DND-41 (cell line): Measurements from ENCODE around the gene ADAMTS13.

ENCODE experiments used
- ATAC-seq: fragments of 200-7000 bp; cut with Tn5 transposase; 3 replicates; pipeline ENCODE4 v1.9.1; 2021; ENCODE audit warnings: low read depth; ENCODE audit not compliant: insufficient read depth
- DNase-seq: peaks from one replicate; pipeline ENCODE4 v3.0.0-alpha.2; 2020
- H2AFZ ChIP-seq: 2 replicates; pipeline ENCODE4 v1.6.0; 2012; ENCODE audit warnings: low read depth, low read length
- H3K27ac ChIP-seq: 2 replicates; pipeline ENCODE4 v1.5.1; 2012; ENCODE audit warnings: low read length, inconsistent platforms
- H3K27me3 ChIP-seq: fragments of 200-600 bp; sonication (generic); 2 replicates; pipeline ENCODE4 v1.6.0; 2012; ENCODE audit warnings: low read length, mild to moderate bottlenecking, inconsistent platforms; ENCODE audit not compliant: insufficient read depth, poor library complexity
- H3K36me3 ChIP-seq: 2 replicates; pipeline ENCODE4 v1.5.1; 2012; ENCODE audit warnings: low read length, inconsistent platforms; ENCODE audit not compliant: insufficient read depth
- H3K4me1 ChIP-seq: 2 replicates; pipeline ENCODE4 v1.5.1; 2012; ENCODE audit warnings: mild to moderate bottlenecking, low read length; ENCODE audit not compliant: insufficient read depth
- H3K4me2 ChIP-seq: 2 replicates; pipeline ENCODE4 v1.6.0; 2012; ENCODE audit warnings: mild to moderate bottlenecking, moderate library complexity, low read length, inconsistent platforms; ENCODE audit not compliant: insufficient read depth
- H3K4me3 ChIP-seq, 2 experiments: fragments of 200-600 bp in 1 of 2; shearing (Covaris generic) in 1 of 2; 2 replicates each; pipeline ENCODE4 v1.5.1; 2012 to 2016; ENCODE audit warnings: inconsistent platforms in 2 of 2, low read length in 2 of 2, mild to moderate bottlenecking in 2 of 2, low read depth in 1 of 2, moderate library complexity in 1 of 2
- H3K79me2 ChIP-seq: 2 replicates; pipeline ENCODE4 v1.6.0; 2012; ENCODE audit warnings: low read length, inconsistent platforms; ENCODE audit not compliant: insufficient read depth
- H3K9ac ChIP-seq: 2 replicates; pipeline ENCODE4 v1.6.0; 2012; ENCODE audit warnings: low read depth, mild to moderate bottlenecking, inconsistent platforms, low read length, moderate library complexity
- H3K9me3 ChIP-seq: 2 replicates; pipeline ENCODE4 v1.5.1; 2012; ENCODE audit warnings: low read length, moderate library complexity, mild to moderate bottlenecking, inconsistent platforms; ENCODE audit not compliant: insufficient read depth, severe bottlenecking
- H4K20me1 ChIP-seq: 2 replicates; pipeline ENCODE4 v1.6.0; 2012; ENCODE audit warnings: low read length; ENCODE audit not compliant: insufficient read depth
- CTCF ChIP-seq: IDR thresholded peaks from 2 replicates; pipeline ENCODE4 v1.5.1; 2012; ENCODE audit warnings: borderline replicate concordance, low read length, moderate library complexity, mild to moderate bottlenecking; ENCODE audit not compliant: poor library complexity, severe bottlenecking; ENCODE audit errors: extremely low read depth
- EZH2 ChIP-seq: IDR thresholded peaks from 3 replicates; pipeline ENCODE4 v1.6.1; 2012; ENCODE audit warnings: borderline replicate concordance, low read depth, mild to moderate bottlenecking, moderate library complexity, low read length, inconsistent platforms; ENCODE audit not compliant: severe bottlenecking

ADAMTS13 gene

GRCh38 chr9:133495327-133496293 is 73.4 kb downstream of the ADAMTS13 start:
- TF ChIP-seq EZH2, result no peak
- TF ChIP-seq CTCF, result no peak
- Histone ChIP-seq H3K36me3 (no peaks in the 10 kb centered on the region), H3K9ac (no peak overlapping the region), H3K9me3 (no peaks in the 10 kb centered on the region), H3K4me2 (no peak overlapping the region), H3K27me3 (no peaks in the 10 kb centered on the region), H2AFZ (no peak overlapping the region), H3K79me2 (no peaks in the 10 kb centered on the region), H3K4me1 (no peaks in the 10 kb centered on the region), H4K20me1 (no peaks in the 10 kb centered on the region), H3K4me3 (no peak overlapping the region), H3K27ac (no peak overlapping the region)
- no peak for ATAC-seq
- DNase-seq, result no peak

- ATAC-seq (no peak), DNase-seq (no peak)
- Histone ChIP-seq H3K9ac (no peak overlapping the region), H3K4me3 (no peak overlapping the region), H3K27ac (no peak overlapping the region), H3K36me3 (no peaks in the 10 kb centered on the region), H3K9me3 (no peaks in the 10 kb centered on the region), H3K4me2 (no peak overlapping the region), H3K4me1 (no peaks in the 10 kb centered on the region), H3K79me2 (no peaks in the 10 kb centered on the region), H4K20me1 (no peaks in the 10 kb centered on the region), H3K27me3 (no peaks in the 10 kb centered on the region), H2AFZ (no peak overlapping the region)
- TF ChIP-seq EZH2 (no peak), CTCF (no peak)
These were observed 75.0 kb downstream of the ADAMTS13 start for GRCh38 chr9:133496861-133497842.

GRCh38 chr9:133499132-133499891 is 77.1 kb downstream of the ADAMTS13 start:
- no peaks in the 10 kb centered on the region for H3K9me3 ChIP-seq
- no peak for DNase-seq
- no peaks in the 10 kb centered on the region for H3K36me3 ChIP-seq
- no peaks in the 10 kb centered on the region for H3K79me2 ChIP-seq
- H4K20me1 ChIP-seq, result no peaks in the 10 kb centered on the region
- TF ChIP-seq EZH2, result no peak
- no peak for TF ChIP-seq CTCF
- H3K9ac ChIP-seq, result no peak overlapping the region
- no peak overlapping the region for H2AFZ ChIP-seq
- no peak overlapping the region for H3K27ac ChIP-seq
- no peak for ATAC-seq
- H3K4me2 ChIP-seq, result no peak overlapping the region
- no peaks in the 10 kb centered on the region for H3K4me1 ChIP-seq
- no peaks in the 10 kb centered on the region for H3K27me3 ChIP-seq
- H3K4me3 ChIP-seq, result no peak overlapping the region
